Dermis blood vessel endothelial cell (primary cell): ENCODE data around the gene FCER1G. TPM values are rescaled to one million over a fixed set of nuclear protein-coding genes. Genes with fewer than 3 reads are reported as not detected.

Source experiments
- DNase-seq: peaks from one replicate; pipeline ENCODE4 v3.0.0; 2010
- total RNA-seq: library from RNA; depleted of rRNA; stranded (reverse); fragments of >200 nt; gene quantifications from 2 replicates; pipeline ENCODE4 v1.2.3, GENCODE V29; 2014

The FCER1G gene
- total RNA-seq, 1 donor from 2014 or later = not detected

DNA sequence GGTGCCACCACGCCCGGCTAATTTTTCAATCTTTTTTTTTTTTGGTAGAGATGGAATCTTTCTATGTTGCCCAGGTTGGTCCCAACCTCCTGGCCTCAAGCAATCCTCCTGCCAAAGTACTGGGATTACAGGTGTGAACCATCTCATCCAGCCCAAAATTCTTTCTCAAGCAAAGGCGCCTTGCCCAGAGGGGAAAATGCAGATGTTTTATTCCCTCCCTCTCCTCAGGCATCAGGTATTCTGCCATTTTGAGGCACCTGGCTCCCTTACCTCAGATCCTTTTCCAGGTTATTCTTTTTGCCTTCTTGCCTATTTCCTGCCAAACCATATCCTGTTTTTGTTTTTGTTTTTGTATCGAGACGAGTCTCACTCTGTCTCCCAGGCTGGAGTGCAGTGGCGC is 26.7 kb upstream of the FCER1G start:
- DNase-seq = no peak

DNA sequence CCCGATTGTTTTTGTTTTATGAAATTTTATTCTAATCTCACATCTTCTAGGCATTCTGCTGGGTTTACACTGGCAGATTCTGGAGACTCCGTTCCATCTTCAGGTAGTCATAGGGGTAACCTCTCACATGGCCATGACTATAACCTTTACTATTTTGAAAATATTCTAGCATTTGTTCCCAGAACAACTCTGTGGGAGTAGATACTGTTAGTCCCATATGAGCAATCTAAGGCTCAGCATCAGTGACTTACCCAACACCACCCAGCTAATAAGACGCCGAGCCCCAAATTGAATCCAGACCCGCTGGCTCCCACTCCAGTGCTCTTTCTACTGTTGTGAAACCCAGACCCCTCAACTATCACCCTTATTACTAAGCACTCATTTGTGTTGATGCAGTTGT is 26.1 kb upstream of the FCER1G start:
- DNase-seq = no peak

- DNase-seq = no peak
These were observed 24.1 kb upstream of the FCER1G start for GRCh38 chr1:161190962-161191521.

DNA sequence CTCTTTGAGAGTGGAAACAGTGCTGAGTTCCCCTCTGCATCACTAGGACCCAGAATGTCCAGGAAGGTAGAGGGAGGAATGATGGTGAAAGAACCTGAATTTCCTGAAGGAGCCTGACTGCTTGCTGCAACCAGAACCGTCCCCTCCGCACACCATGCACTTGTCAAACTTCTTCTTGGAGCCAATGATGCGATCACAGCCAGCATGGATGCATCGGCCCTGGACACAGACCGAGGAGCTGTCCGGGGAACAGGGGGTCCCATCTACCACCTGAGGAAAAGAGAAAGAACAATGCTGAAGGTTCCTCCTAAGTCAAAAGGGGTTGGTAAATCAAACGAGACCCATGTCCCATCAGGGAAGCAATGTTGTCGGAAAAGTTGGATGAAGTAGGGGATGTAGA is 23.1 kb upstream of the FCER1G start:
- no peak for DNase-seq

- DNase-seq = peak; percentile 87
These were observed 22.3 kb upstream of the FCER1G start for GRCh38 chr1:161192476-161193465.

GRCh38 chr1:161193561-161194235 is 21.4 kb upstream of the FCER1G start:
- DNase-seq = peak; percentile 71

DNA sequence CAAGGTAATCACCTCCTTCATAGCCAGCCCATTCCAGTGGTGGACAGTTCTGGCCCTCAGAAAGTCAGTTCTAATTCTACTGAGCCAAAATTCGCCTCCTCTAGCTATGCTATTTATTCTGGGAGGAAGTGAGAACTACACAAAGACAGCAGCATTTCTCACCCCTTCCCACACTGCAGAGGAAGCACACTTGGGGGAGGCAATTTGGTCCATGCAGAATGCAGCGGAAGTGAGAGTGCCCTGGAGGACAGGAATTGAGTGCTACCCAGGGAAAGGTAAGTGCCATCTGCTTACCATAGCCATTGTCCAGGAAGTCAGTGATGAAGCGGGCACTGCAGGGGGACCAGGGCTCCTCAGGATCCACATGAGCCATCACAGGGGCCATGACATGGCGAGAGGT is 19.9 kb upstream of the FCER1G start:
- no peak for DNase-seq

DNA sequence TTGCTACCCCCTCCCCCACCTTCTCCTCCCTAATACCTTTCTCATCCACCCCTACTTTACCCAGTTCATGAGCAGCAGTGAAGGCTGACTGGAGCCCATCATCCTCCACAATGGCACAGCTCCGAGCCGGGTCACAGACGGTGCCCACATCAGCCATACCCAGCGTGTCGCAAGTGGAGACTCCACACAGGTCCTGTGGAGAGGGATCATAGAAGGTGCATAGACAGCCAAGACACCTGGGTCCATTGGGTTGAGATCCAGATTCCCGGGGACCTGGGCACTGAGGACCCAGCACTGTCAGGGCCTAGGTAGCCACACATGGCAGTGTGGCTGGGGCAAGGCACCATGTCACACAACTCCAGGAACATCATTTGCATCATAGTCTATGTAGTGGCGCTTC is 19.0 kb upstream of the FCER1G start:
- DNase-seq = no peak

GRCh38 chr1:161196521-161197451 is 18.3 kb upstream of the FCER1G start:
- DNase-seq = peak; percentile 49

DNA sequence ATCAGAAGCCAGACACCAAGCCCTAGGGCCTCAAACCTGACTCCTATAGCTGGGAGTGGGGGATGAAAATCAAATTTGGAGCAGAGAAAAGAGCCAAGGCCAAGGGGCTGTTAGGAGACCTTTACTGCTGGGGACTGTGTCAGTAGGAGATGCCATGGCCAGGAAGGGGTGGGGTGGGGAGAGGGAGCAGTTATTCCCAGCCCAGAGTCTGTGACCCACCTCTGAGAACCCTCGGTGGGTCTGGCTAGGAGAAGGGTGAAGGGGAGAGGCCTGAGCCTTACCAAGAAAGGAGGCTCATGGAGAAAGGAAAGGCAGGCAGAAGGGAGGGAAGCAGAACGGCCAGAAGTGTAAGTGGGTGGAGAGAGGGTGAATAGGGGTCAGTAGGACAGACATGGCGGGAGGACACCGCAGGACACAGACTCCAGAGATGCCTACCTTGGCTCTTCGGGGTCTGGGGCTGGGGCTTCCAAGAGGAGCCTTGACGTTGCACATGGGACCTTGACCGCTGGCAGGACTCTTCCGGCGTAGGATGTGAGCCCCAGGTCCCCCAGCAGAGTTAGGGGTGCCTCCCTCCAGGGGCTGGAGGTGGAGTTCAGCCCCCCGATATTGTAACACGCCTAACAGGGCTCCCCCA is 17.4 kb upstream of the FCER1G start:
- no peak for DNase-seq

- peak; percentile 61 for DNase-seq
These were observed 16.8 kb upstream of the FCER1G start for GRCh38 chr1:161198194-161198896.

- peak; percentile 79 for DNase-seq
These were observed 16.1 kb upstream of the FCER1G start, which contains the start of gene ADAMTS4 for GRCh38 chr1:161198897-161199431. Gene ADAMTS4 (minus strand): TSS chr1:161199054. CDS start chr1:161198627, 427 bp downstream.

DNA sequence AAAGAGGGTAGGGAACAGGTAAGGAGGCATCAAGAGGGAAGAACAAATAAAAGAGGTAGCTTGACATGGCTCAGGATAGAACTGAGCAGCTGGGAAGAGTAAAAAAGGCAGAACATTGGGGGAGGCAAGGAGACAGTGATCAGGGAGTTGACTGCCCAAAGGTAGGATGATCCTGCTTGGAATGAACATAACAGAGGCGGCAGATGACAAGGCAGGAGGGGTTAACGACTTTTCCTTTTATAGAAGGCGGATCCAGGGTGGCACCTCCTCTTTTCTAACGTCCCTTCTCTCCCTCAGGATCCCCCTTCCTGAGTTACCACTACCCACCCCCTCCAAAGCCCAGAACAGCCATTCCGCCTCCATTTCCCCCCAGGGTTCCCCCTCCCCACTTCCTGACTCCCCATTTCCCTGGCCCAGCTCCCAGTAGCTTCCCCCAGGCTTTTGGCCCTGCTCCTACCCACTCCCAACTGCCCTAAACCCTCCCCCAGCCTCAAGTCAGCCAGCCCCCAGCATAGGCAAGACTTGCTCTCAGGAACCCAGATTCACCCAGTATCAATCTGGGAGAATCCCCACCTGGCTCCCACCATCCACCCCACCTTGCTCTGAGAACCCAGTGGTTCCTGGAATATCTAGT is 15.5 kb upstream of the FCER1G start:
- DNase-seq = peak; percentile 41

- DNase-seq = peak; percentile 67
These were observed 14.6 kb upstream of the FCER1G start for GRCh38 chr1:161200421-161200991.

DNA sequence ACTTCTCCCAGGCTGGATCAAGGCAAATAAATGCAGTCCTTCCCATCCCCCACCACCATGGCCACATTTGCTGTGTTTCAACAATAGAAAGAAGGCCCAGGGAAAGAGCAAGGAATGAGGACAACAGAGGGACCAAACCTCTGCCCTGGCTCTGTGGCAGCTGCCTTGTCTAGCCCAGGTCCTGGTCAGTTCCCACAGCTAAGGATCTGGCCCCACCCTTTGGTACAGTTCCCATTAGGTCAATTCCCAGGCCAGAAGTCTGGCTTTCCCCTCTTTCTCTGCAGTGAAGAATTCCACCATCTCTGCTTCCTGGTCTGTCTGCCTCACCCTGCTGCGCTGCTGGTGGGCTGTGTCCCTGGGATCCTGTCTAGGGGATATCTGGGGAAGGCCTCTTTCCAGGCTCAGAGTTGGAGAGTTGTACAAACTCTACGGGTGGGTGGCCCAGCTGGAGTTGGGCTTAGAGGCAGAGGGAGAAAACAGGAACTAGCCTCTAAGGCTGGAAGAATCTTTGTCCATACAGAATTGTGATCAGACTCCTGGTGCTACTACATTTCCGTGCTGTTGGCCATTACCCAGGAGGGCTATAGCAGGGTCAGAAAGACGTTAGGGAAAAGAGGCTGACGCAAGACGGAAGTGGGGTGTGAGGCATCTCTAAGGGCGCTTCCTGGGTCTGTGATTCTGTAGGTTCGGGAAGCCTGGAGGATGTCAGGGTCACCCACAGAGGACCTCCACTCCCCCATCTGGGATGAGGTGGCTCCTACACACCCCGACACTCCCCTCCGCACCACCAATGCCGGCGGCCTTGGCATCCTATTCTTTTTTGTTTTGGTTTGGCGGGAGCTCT is 13.9 kb upstream of the FCER1G start:
- peak; percentile 79 for DNase-seq

GRCh38 chr1:161201836-161202712 is 13.0 kb upstream of the FCER1G start, which contains the start of gene NDUFS2:
Gene NDUFS2 (plus strand): TSS chr1:161202367. CDS start chr1:161202386, 19 bp downstream.
- DNase-seq = peak; percentile 100

DNA sequence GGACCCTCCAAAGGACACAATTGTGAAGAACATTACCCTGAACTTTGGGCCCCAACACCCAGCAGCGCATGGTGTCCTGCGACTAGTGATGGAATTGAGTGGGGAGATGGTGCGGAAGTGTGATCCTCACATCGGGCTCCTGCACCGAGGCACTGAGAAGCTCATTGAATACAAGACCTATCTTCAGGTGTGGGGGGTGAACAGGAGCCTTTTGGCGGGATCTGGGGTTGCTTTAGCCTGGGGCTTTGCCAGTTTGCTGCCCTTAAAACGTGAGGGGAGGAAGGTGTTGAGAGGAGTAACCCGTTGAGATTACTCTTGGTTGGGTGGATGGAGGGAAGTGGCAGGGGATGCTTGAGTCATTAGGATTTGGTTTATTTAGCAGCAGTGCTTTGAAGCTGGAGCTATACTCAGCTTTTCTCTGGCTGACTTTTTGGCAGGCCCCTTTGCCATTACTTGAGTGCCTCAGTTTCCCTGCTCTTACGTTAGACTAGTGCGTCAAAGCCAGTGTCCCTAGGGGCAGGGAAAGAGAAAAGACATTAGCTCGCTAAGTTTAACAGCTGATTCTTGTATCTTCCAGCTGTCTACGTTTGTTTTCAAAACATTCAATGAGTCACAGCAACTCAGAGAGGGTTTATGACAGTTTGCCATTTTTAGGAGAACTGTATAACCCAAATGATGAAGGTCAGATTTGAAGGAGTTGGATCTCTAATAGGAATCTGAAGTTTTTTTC is 8.5 kb upstream of the FCER1G start:
- no peak for DNase-seq
